Stimulated activated memory B cell treated with anti-CD40 and anti-IgM and Interleukin-4, amounts not matched to agents 10 μg/mL and 1 μg/mL and 100 μg/mL, for 72 hours (primary cell): Measurements from ENCODE around the gene VIPR2.

Experiments
- ATAC-seq: fragments of 150-1000 bp; cut with Tn5 transposase; 2 replicates; pipeline ENCODE4 v1.10.0; 2021
- H3K27ac Mint-ChIP-seq: one replicate; pipeline ENCODE4 v1.8.0; 2022; ENCODE audit warnings: mild to moderate bottlenecking, mixed read lengths
- H3K27me3 Mint-ChIP-seq: one replicate; pipeline ENCODE4 v1.8.0; 2022; ENCODE audit warnings: mixed read lengths
- H3K36me3 Mint-ChIP-seq: one replicate; pipeline ENCODE4 v1.8.0; 2022; ENCODE audit warnings: mixed read lengths
- H3K4me1 Mint-ChIP-seq: one replicate; pipeline ENCODE4 v1.8.0; 2022; ENCODE audit warnings: mixed read lengths
- H3K4me3 Mint-ChIP-seq: one replicate; pipeline ENCODE4 v1.8.0; 2022; ENCODE audit warnings: mild to moderate bottlenecking, moderate library complexity, mixed read lengths
- H3K9me3 Mint-ChIP-seq: one replicate; pipeline ENCODE4 v1.8.0; 2022; ENCODE audit warnings: mixed read lengths

The VIPR2 gene

GRCh38 chr7:159122276-159122675, 22.4 kb downstream of the VIPR2 start:
- no peaks in the 10 kb centered on the region for H3K36me3 Mint-ChIP-seq
- peaks cover 6% of the 10 kb centered on the region for H3K9me3 Mint-ChIP-seq
- no peak overlapping the region for H3K27ac Mint-ChIP-seq
- no peak overlapping the region for H3K4me3 Mint-ChIP-seq
- H3K27me3 Mint-ChIP-seq = peaks cover 9% of the 10 kb centered on the region
- no peaks in the 10 kb centered on the region for H3K4me1 Mint-ChIP-seq
- ATAC-seq = no peak

- Mint-ChIP-seq H3K27ac (no peak overlapping the region), H3K4me3 (no peak overlapping the region), H3K27me3 (peaks cover 7% of the 10 kb centered on the region), H3K9me3 (peaks cover 6% of the 10 kb centered on the region), H3K36me3 (no peaks in the 10 kb centered on the region), H3K4me1 (no peaks in the 10 kb centered on the region)
- no peak for ATAC-seq
These were observed 23.2 kb downstream of the VIPR2 start for GRCh38 chr7:159121476-159121875.

DNA sequence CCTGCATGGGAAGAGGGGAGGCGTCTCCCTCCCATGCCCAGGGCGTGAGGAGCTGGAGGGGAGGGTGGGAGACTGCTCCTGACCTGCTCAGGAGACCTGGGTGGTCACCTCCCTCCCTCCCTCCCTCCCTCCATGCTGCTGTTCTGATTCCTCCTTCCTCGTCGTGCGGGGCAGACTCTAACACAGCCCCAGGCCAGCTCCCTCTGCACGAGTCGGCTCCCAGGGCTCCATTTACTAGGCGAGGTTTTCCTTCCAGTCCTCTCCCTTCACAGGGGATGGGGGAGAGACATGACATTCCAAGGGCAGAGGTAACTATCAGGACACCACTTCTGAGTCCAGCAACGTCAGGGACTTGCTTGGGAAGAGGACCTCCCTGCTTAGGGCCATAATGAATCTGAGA, 23.6 kb downstream of the VIPR2 start:
- Mint-ChIP-seq H3K27me3 (peaks cover 3% of the 10 kb centered on the region), H3K36me3 (no peaks in the 10 kb centered on the region), H3K4me1 (no peaks in the 10 kb centered on the region), H3K4me3 (no peak overlapping the region), H3K9me3 (peaks cover 6% of the 10 kb centered on the region), H3K27ac (no peak overlapping the region)
- no peak for ATAC-seq

- H3K9me3 Mint-ChIP-seq = peaks cover 6% of the 10 kb centered on the region
These were observed 24.1 kb downstream of the VIPR2 start for GRCh38 chr7:159120540-159120919.

GRCh38 chr7:159119851-159120539, 24.7 kb downstream of the VIPR2 start:
- H3K4me1 Mint-ChIP-seq = no peaks in the 10 kb centered on the region
- peaks cover 6% of the 10 kb centered on the region for H3K9me3 Mint-ChIP-seq
- H3K36me3 Mint-ChIP-seq = no peaks in the 10 kb centered on the region
- no peak overlapping the region for H3K4me3 Mint-ChIP-seq
- ATAC-seq = no peak
- H3K27me3 Mint-ChIP-seq = no peaks in the 10 kb centered on the region
- no peak overlapping the region for H3K27ac Mint-ChIP-seq

More at GRCh38 chr7:159120540-159120919, 24.1 kb downstream of the VIPR2 start:
- Mint-ChIP-seq H3K27me3 (no peaks in the 10 kb centered on the region), H3K4me1 (no peaks in the 10 kb centered on the region), H3K36me3 (no peaks in the 10 kb centered on the region), H3K27ac (no peak overlapping the region), H3K4me3 (no peak overlapping the region)
- no peak for ATAC-seq

GRCh38 chr7:159119026-159119741, 25.5 kb downstream of the VIPR2 start:
- no peaks in the 10 kb centered on the region for H3K36me3 Mint-ChIP-seq
- H3K9me3 Mint-ChIP-seq = peaks cover 6% of the 10 kb centered on the region
- no peak for ATAC-seq
- H3K4me1 Mint-ChIP-seq = no peaks in the 10 kb centered on the region
- H3K27me3 Mint-ChIP-seq = no peaks in the 10 kb centered on the region
- no peak overlapping the region for H3K4me3 Mint-ChIP-seq
- no peak overlapping the region for H3K27ac Mint-ChIP-seq

GRCh38 chr7:159118623-159119022, 26.0 kb downstream of the VIPR2 start:
- peaks cover 4% of the 10 kb centered on the region for H3K9me3 Mint-ChIP-seq
- H3K36me3 Mint-ChIP-seq = no peaks in the 10 kb centered on the region
- no peak for ATAC-seq
- no peaks in the 10 kb centered on the region for H3K4me1 Mint-ChIP-seq
- no peak overlapping the region for H3K27ac Mint-ChIP-seq
- H3K27me3 Mint-ChIP-seq = no peaks in the 10 kb centered on the region
- no peak overlapping the region for H3K4me3 Mint-ChIP-seq

DNA sequence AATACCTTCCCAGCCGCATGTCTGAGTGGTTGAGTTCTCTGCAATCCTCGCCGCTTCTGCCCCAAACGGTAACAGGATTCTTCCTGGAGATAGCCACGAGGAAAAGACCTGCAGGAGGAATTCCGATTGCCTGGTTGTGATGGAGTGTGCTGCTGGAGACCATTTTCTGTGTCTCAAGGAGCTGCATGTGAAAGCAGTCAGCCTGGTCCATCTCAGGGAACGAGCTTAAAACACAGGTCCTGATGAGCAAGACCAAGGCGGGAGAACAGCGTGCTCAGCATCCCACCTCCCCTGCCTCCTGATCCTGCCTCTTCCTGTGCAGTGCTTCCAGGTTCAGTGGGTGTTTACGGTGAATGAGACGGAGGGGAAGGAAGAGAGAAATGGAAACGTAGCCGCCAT, 26.5 kb downstream of the VIPR2 start:
- Mint-ChIP-seq H3K27me3 (no peaks in the 10 kb centered on the region), H3K36me3 (no peaks in the 10 kb centered on the region), H3K9me3 (no peaks in the 10 kb centered on the region), H3K27ac (no peak overlapping the region), H3K4me3 (no peak overlapping the region), H3K4me1 (no peaks in the 10 kb centered on the region)
- no peak for ATAC-seq

DNA sequence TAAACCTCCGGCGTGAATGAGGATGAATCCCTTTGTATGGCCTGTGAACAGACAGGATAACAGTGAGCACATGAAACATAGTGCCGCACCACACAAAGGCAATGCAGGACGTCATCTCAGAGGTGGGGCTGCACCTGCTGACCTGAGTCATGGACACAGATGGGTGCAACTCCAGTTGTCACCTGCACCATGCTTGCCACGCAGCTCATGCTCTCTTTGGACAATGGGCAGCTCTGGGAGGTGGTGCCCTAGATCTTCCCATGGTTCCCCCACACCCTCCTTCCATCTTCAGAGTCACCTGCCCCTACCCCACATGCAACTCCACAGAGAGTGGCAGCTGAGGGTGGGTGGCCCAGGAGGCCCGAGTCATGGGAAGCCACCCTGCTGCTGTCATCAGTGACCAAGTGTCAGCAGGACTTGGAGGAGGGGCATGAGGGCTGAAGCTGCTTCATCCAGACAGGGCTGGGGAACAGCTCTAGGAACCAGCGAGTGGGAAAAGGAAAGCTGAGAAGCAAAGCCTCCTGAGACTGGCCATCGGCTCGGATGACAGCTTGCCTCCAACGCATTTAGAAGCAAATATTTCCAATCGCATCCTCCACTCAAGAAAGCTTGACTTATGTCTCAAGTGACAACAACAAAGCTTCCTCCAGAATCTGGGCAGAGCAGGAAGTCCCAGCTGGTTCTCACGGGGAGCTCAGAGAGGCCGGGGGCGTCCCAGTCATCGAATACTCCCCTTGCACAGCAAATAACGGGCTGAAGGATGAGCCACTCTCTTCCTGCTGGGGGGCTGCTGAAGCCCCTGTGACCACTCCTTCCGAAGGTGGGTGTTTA, 27.1 kb downstream of the VIPR2 start:
- H3K4me1 Mint-ChIP-seq = no peaks in the 10 kb centered on the region
- H3K27me3 Mint-ChIP-seq = no peaks in the 10 kb centered on the region
- H3K27ac Mint-ChIP-seq = no peak overlapping the region
- no peak for ATAC-seq
- H3K9me3 Mint-ChIP-seq = no peaks in the 10 kb centered on the region
- no peaks in the 10 kb centered on the region for H3K36me3 Mint-ChIP-seq
- no peak overlapping the region for H3K4me3 Mint-ChIP-seq

GRCh38 chr7:159116581-159117339, 27.9 kb downstream of the VIPR2 start:
- Mint-ChIP-seq H3K4me1 (no peaks in the 10 kb centered on the region), H3K4me3 (no peak overlapping the region), H3K27me3 (peaks cover 6% of the 10 kb centered on the region), H3K36me3 (no peaks in the 10 kb centered on the region), H3K27ac (no peak overlapping the region), H3K9me3 (no peaks in the 10 kb centered on the region)
- no peak for ATAC-seq

DNA sequence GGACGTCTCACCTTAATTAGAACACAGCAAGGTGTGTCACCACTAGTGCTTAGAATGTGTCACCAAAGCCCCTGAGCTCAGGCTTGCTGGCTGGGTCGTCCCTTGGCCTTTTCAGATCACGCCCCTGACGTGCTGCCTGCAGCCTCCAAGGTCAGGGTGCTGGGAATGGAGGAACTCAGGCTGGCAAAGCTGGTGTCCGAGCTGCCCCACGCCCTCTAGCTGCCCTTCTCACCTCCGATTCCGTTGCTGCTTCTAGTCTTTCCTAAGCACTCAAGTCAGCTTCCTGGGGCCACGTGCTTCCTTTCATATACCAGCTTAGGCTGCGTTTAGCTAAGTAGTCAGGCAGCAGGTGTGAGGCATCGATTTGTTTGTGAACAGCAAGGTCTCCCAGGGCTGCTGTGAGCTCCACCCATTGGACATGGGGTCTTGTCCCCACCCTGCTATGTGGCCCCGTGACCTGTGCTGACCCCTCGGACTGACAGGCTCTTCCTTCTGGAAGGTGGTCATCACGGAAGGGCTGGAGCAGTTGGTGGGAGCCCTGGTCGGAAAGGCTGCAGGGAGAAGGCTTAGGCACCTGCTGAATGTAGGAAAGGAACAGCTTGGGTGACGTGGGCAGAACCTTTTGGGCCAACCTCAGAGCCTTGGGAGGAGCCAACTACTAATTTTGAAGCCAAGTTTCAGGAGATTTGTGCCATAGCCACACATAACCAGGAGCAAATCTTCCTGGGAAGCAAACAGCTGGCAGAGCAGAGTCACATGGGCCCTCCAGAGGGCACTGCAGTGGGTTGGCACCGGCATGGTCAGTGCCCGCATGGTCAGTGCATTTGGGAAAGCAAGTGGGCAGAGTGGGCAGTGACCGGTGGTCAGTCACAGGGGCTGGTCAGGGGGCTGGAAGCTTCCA, 28.8 kb downstream of the VIPR2 start:
- no peak for ATAC-seq
- Mint-ChIP-seq H3K27me3 (peaks cover 6% of the 10 kb centered on the region), H3K27ac (no peak overlapping the region), H3K4me1 (no peaks in the 10 kb centered on the region), H3K36me3 (no peaks in the 10 kb centered on the region), H3K9me3 (no peaks in the 10 kb centered on the region), H3K4me3 (no peak overlapping the region)

- Mint-ChIP-seq H3K9me3 (no peaks in the 10 kb centered on the region), H3K4me1 (no peaks in the 10 kb centered on the region), H3K36me3 (no peaks in the 10 kb centered on the region), H3K27me3 (peaks cover 6% of the 10 kb centered on the region), H3K4me3 (no peak overlapping the region), H3K27ac (no peak overlapping the region)
- no peak for ATAC-seq
These were observed 29.7 kb downstream of the VIPR2 start for GRCh38 chr7:159114981-159115380.

DNA sequence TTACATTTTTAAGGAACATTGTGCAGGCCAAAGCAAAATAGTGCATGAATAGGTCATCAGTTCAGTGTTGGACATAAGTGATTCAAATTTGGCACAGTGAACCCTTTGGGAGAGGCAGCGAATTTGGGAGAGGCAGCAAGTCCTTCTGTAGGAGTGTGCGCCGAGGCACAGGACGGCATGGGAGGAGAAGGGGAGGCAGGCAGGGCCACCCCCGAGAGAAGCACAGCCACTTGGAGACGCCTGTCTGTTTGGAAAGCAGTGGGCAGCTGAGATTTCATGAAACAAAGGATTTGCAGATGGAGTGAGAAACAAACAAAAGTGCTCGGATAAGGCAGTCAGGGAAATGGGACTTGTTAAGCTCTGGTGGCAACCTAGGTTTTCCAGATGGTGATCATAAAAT, 30.6 kb downstream of the VIPR2 start:
- no peak overlapping the region for H3K27ac Mint-ChIP-seq

DNA sequence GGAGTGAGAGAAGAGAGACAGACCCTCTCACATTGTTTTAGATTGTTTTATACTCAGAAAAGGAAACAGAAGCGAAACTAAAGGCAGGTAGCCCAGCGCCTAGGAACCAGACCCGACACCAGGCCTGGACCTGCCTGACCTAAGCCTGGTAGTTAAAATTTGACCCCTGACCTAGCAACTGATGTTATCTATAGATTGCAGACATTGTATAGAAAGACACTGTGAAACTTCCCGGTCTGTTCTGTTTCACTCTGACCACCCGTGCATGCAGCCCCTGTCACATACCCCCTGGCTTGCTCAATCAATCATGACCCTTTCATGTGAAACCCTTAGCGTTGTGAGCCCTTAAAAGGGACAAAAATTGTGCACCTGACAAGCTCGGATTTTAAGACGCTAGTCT, 31.6 kb downstream of the VIPR2 start:
- no peaks in the 10 kb centered on the region for H3K9me3 Mint-ChIP-seq
- no peak overlapping the region for H3K27ac Mint-ChIP-seq
- no peak for ATAC-seq
- no peaks in the 10 kb centered on the region for H3K4me1 Mint-ChIP-seq
- no peaks in the 10 kb centered on the region for H3K36me3 Mint-ChIP-seq
- peaks cover 6% of the 10 kb centered on the region for H3K27me3 Mint-ChIP-seq
- H3K4me3 Mint-ChIP-seq = no peak overlapping the region

More for the DNA sequence above, 30.6 kb downstream of the VIPR2 start:
- Mint-ChIP-seq H3K9me3 (no peaks in the 10 kb centered on the region), H3K36me3 (no peaks in the 10 kb centered on the region), H3K27me3 (peaks cover 6% of the 10 kb centered on the region), H3K4me1 (no peaks in the 10 kb centered on the region), H3K4me3 (no peak overlapping the region)
- ATAC-seq = no peak
